PC-9 (cell line): Measurements from ENCODE around the gene NDUFS7.

ENCODE experiments used
- EZH2 ChIP-seq: fragments of 200-600 bp; sonication (generic); IDR thresholded peaks from 2 replicates; pipeline ENCODE4 v1.8.0; 2017; ENCODE audit warnings: antibody characterized with exemption, low read depth
- TF ChIP-seq, protein P1 (sequence below): fragments of 200-600 bp; sonication (generic); conservative IDR thresholded peaks from 2 replicates; pipeline ENCODE4 v1.6.1; 2017; ENCODE audit warnings: mixed run types, antibody characterized with exemption, mild to moderate bottlenecking, moderate library complexity

DNA sequence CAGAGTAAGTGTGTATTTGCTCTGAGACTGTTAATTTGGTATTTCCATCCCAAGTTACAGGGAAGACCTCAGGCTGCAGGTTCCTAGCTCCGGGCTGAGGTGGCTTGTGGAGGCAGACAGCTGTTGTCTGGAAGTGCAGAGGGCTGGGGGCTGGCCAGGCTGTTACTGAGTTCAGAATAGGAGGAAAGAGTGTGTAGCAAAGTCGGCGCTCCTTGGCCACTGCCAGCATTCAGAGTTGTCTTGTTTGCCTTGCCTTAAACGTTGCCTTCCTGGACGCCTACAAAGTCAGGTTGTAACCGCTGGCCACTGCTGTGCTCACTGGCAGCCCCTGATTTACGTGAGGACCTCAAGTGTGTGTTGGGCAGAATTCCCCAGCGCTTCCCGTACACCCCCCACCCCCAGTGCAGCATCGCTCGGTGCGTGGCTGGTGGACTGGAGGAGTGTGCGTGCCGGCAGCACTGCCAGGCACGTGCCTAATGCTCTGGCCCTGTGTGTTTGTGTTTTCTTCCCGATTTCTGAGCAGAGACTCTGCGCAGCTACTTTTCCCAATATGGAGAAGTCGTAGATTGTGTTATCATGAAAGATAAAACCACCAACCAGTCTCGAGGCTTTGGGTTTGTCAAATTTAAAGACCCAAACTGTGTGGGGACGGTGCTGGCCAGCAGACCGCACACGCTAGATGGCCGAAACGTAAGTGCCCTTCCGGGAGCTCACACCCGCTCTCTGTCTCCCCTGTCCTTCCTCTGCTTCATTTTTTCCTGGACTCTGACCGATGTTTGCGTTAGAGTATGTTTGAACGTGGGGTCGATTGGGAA, 34.2 kb downstream of the NDUFS7 start:
- TF ChIP-seq, protein P1, sequence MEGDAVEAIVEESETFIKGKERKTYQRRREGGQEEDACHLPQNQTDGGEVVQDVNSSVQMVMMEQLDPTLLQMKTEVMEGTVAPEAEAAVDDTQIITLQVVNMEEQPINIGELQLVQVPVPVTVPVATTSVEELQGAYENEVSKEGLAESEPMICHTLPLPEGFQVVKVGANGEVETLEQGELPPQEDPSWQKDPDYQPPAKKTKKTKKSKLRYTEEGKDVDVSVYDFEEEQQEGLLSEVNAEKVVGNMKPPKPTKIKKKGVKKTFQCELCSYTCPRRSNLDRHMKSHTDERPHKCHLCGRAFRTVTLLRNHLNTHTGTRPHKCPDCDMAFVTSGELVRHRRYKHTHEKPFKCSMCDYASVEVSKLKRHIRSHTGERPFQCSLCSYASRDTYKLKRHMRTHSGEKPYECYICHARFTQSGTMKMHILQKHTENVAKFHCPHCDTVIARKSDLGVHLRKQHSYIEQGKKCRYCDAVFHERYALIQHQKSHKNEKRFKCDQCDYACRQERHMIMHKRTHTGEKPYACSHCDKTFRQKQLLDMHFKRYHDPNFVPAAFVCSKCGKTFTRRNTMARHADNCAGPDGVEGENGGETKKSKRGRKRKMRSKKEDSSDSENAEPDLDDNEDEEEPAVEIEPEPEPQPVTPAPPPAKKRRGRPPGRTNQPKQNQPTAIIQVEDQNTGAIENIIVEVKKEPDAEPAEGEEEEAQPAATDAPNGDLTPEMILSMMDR = no peak
- no peak for TF ChIP-seq EZH2
